Right ventricle myocardium inferior (tissue), 1 donor: ENCODE data around the gene PIM2. TPM values are rescaled to one million over a fixed set of nuclear protein-coding genes. Genes with fewer than 3 reads are reported as not detected.

Source experiments
- ATAC-seq: fragments of 200-7000 bp; cut with Tn5 transposase; one replicate; pipeline ENCODE4 v1.9.1; 2020; ENCODE audit warnings: mild to moderate bottlenecking, moderate library complexity
- DNase-seq: peaks from one replicate; pipeline ENCODE4 v3.0.0; 2021; ENCODE audit errors: missing footprints
- intact Hi-C: fragments of 100-400 bp; cut with DNase I; formaldehyde crosslinking; loops from one replicate; pipeline ENCODE4 v1.11.0; 2022
- total RNA-seq: library from RNA; stranded (reverse); fragmentation: NEBNext Ultra II Directional; extraction: Animal tissue kit (Norgen Biotek cat#: 25700); gene quantifications from one replicate; pipeline ENCODE4 v1.2.1, GENCODE V29; 2021
- donor health status: DM: no; HTN: yes; CAD: no; lungs with severe emphysema.

Gene PIM2
- total RNA-seq, 1 donor from 2014 or later = 3.2 TPM

- DNase-seq (no peak), ATAC-seq (no peak)
- intact Hi-C loops = loop anchor here (10.0 kb wide), 1 partner anchor 269 kb away; no protein-coding TSS in a partner anchor
These were observed 5.0 kb downstream of the PIM2 start for GRCh38 chrX:48913605-48914366.

- DNase-seq (peak; percentile 92), ATAC-seq (peak; percentile 84)
- intact Hi-C loops = loop anchor here (10.0 kb wide), 1 partner anchor 267 kb away; no protein-coding TSS in a partner anchor
These were observed 7.2 kb downstream of the PIM2 start, which contains the start of gene SLC35A2 for GRCh38 chrX:48911412-48912182. SLC35A2 (minus strand) TSS chrX:48911646; CDS start chrX:48911636, 10 bp downstream.

- intact Hi-C loops = loop anchor here (10.0 kb wide), 1 partner anchor 266 kb away; no protein-coding TSS in a partner anchor
- DNase-seq (no peak), ATAC-seq (peak; percentile 35)
These were observed 7.9 kb downstream of the PIM2 start for GRCh38 chrX:48910926-48911411.

GRCh38 chrX:48909703-48910294 is 9.0 kb downstream of the PIM2 start:
- intact Hi-C loops = loop anchor here (10.0 kb wide), 1 partner anchor 265 kb away; no protein-coding TSS in a partner anchor

GRCh38 chrX:48908600-48908999 is 10.2 kb downstream of the PIM2 start:
- ATAC-seq = no peak
- DNase-seq = no peak
- intact Hi-C loops = no loop called here

More at GRCh38 chrX:48909703-48910294, 9.0 kb downstream of the PIM2 start:
- DNase-seq (no peak), ATAC-seq (no peak)

GRCh38 chrX:48905090-48905790 is 13.6 kb downstream of the PIM2 start:
- intact Hi-C loops = no loop called here
- DNase-seq (no peak), ATAC-seq (no peak)

- intact Hi-C loops = no loop called here
- no peak for ATAC-seq
- DNase-seq = no peak
These were observed 14.2 kb downstream of the PIM2 start for GRCh38 chrX:48904626-48905025.

GRCh38 chrX:48904180-48904579 is 14.6 kb downstream of the PIM2 start:
- DNase-seq (no peak), ATAC-seq (no peak)
- intact Hi-C loops = no loop called here

- no peak for ATAC-seq
- intact Hi-C loops = no loop called here
- no peak for DNase-seq
These were observed 15.5 kb downstream of the PIM2 start for GRCh38 chrX:48903290-48903689.

GRCh38 chrX:48902776-48903175 is 16.0 kb downstream of the PIM2 start:
- no peak for DNase-seq
- intact Hi-C loops = no loop called here
- ATAC-seq = no peak

- ATAC-seq (no peak), DNase-seq (no peak)
- intact Hi-C loops = no loop called here
These were observed 16.7 kb downstream of the PIM2 start for GRCh38 chrX:48902135-48902534.

- no peak for ATAC-seq
- intact Hi-C loops = no loop called here
- DNase-seq = no peak
These were observed 17.8 kb downstream of the PIM2 start for GRCh38 chrX:48901069-48901468.

GRCh38 chrX:48899078-48899410 is 19.8 kb downstream of the PIM2 start:
- DNase-seq (no peak), ATAC-seq (no peak)
- intact Hi-C loops = no loop called here

GRCh38 chrX:48897625-48898306 is 21.1 kb downstream of the PIM2 start, which contains the start of the genes PQBP1 and TIMM17B:
PQBP1 (plus strand) TSS chrX:48897930; CDS start chrX:48898510, 580 bp downstream.
TIMM17B (minus strand) TSS chrX:48897768; CDS start chrX:48897749, 19 bp downstream.
- DNase-seq = peak; percentile 92
- intact Hi-C loops = loop anchor here (2.0 kb wide), 1 partner anchor 95 kb away; the partner anchor contains the start of gene HDAC6
- peak; percentile 97 for ATAC-seq

- intact Hi-C loops = loop anchor here (2.0 kb wide), 1 partner anchor 94 kb away; the partner anchor contains the start of gene HDAC6
- ATAC-seq = peak; percentile 56
- peak; percentile 78 for DNase-seq
These were observed 21.6 kb downstream of the PIM2 start for GRCh38 chrX:48897157-48897624.

GRCh38 chrX:48896611-48897011 is 22.2 kb downstream of the PIM2 start:
- intact Hi-C loops = loop anchor here (2.0 kb wide), 1 partner anchor 94 kb away; the partner anchor contains the start of gene HDAC6
- DNase-seq (no peak), ATAC-seq (no peak)

- intact Hi-C loops = no loop called here
These were observed 23.9 kb downstream of the PIM2 start for GRCh38 chrX:48894891-48895290.

More at GRCh38 chrX:48894891-48895290, 23.9 kb downstream of the PIM2 start:
- no peak for DNase-seq
- no peak for ATAC-seq
